ENCODE results near the gene STARD7. TPM values are rescaled to one million over a fixed set of nuclear protein-coding genes. Genes with fewer than 3 reads are reported as not detected.
"Not testable (repeated sequence)": the region's sequence is repeated elsewhere in the genome, so short reads cannot be mapped to it uniquely, and the experiment has no call there.

The STARD7 gene
- total RNA-seq, 2 donors from 2014 or later: 153 to 206 TPM

DNA sequence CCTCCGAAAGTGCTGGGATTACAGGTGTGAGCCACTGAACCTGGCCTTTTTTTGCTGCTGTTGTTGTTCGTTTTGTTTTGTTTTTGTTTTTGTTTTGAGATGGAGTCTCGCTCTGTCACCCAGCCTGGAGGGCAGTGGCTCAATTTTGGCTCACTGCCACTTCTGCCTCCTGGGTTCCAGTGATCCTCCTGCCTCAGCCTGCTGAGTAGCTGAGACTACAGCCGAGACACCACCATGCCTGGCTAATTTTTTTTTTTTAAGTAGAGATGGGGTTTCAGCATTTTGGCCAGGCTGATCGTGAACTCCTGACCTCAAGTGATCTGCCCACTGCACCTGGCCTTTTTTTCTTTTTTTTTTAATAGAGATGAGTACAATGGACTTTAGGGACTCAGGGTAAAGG is 35.2 kb upstream of the STARD7 start:
- no peaks in the 10 kb centered on the region for H3K9me3 Mint-ChIP-seq
- ATAC-seq: no peak
- H3K27ac Mint-ChIP-seq: no peak overlapping the region
- no peaks in the 10 kb centered on the region for H3K27me3 Mint-ChIP-seq
- peaks cover 39 to 41% of the 10 kb centered on the region in 2 donors for H3K4me1 Mint-ChIP-seq (ENCODE audit: low read depth in 2 of 2)
- H3K4me3 Mint-ChIP-seq: no peak overlapping the region
- H3K36me3 Mint-ChIP-seq: no peaks in the 10 kb centered on the region
- DNase-seq (ENCODE audit: low spot score): no peak

DNA sequence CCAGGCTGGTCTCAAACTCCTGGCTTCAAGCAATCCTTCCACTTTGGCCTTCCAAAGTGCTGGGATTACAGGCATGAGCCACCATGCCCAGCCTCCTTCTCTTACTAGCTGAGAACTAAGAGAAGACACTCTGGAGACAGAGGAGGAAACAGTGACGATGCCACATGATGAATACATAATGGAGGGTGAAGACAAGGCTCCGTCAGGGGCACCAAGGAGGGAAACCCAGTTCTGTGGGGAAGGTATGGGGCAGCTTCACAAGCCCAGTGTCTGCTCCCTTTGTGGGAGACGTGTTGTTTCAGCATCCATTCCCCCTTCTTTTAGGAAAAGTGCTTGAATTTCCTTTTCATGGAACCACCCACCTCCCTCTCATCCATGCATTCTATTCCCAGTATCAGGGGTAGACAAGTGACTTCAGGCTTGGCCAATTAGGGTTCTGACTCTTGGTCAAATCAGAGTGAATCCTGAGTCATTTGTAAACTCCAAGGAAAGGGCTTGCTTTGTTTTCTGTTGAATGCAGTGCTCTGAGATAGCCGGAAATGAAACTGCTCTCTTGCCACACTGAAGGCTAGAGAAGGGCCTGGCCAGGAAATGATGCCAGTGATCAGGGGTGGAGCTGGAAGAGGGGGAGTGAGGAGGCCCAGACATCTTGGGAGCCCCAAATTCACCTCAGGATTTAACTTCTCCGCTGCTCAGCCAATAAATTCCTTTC is 33.4 kb upstream of the STARD7 start:
- H3K9me3 Mint-ChIP-seq: no peaks in the 10 kb centered on the region
- no peaks in the 10 kb centered on the region for H3K27me3 Mint-ChIP-seq
- ATAC-seq (peak; percentile 97 to 98), DNase-seq (ENCODE audit: low spot score) (peak; percentile 74)
- H3K4me3 Mint-ChIP-seq: peak overlapping the region; percentile 80
- H3K36me3 Mint-ChIP-seq: no peaks in the 10 kb centered on the region
- peaks cover 32 to 34% of the 10 kb centered on the region in 2 donors for H3K4me1 Mint-ChIP-seq (ENCODE audit: low read depth in 2 of 2)
- peak overlapping the region; percentile 94 to 98 for H3K27ac Mint-ChIP-seq

DNA sequence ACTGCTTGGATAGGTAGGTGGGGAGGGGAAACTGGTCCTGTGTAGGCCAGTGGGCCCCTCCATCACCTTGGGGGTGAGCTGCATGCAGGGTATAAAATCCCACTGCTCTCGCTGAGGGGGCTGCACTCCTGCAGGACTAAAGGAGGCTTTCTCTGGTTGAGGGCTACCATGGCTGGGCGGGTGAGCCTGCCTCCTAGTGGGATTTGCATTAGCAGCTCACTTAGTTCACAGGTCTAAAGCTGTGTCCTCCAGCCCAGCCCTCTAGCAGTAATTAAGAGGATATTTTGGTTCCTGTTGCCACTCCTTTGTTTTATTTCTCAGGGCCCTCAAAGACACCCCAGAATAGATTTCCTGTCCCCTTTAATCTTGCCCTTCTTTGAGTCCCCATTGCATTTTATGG is 32.6 kb upstream of the STARD7 start:
- ATAC-seq (no peak), DNase-seq (ENCODE audit: low spot score) (no peak)
- no peaks in the 10 kb centered on the region for H3K27me3 Mint-ChIP-seq
- H3K27ac Mint-ChIP-seq: peak overlapping the region; percentile 94 to 98
- H3K36me3 Mint-ChIP-seq: no peaks in the 10 kb centered on the region
- no peaks in the 10 kb centered on the region for H3K9me3 Mint-ChIP-seq
- H3K4me3 Mint-ChIP-seq: peak overlapping the region; percentile 80
- peaks cover 31 to 32% of the 10 kb centered on the region in 2 donors for H3K4me1 Mint-ChIP-seq (ENCODE audit: low read depth in 2 of 2)

DNA sequence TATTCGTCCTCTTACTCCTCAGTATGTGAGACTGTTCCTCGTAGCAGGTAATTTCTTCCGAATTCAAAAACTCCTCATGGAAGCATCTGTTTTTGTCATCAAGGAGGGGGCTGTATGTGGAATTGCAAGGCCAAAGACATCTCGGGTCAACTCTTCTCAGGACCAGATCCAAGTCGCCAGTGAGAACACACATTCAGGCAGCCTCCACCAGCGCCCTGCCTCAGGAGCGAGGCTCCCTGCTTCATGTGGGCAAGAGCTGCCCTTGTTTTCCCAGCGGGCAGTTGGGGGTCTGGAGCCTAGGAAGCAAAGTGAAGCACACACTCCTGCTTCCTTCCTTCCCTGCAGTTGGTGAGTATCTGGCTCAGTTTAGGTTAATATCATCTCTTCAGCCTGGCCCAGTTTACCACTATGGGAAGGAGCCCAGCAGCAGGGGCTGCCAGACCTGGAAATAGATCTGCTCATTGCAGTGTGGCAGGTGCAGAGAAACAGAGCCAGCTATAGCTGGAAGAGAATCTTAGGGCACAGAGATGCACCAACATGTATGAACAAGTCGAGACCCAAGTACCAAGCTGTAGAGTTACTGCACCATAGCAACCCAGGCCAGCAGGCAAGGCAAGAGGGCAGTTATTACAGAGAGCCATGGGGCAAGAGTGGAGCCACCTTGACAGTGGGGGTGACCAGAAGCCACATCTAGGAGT is 31.9 kb upstream of the STARD7 start:
- H3K36me3 Mint-ChIP-seq: no peaks in the 10 kb centered on the region
- no peaks in the 10 kb centered on the region for H3K9me3 Mint-ChIP-seq
- H3K4me3 Mint-ChIP-seq: no peak overlapping the region
- H3K27ac Mint-ChIP-seq: peak overlapping the region; percentile 94 to 98
- H3K4me1 Mint-ChIP-seq (ENCODE audit: low read depth in 2 of 2): peaks cover 25% of the 10 kb centered on the region in 2 donors
- ATAC-seq: no peak
- no peak for DNase-seq (ENCODE audit: low spot score)
- no peaks in the 10 kb centered on the region for H3K27me3 Mint-ChIP-seq

GRCh38 chr2:96239745-96240264 is 31.2 kb upstream of the STARD7 start:
- H3K9me3 Mint-ChIP-seq: no peaks in the 10 kb centered on the region
- H3K4me3 Mint-ChIP-seq: no peak overlapping the region
- peak overlapping the region in 1 of 2 donors; percentile 98 for H3K27ac Mint-ChIP-seq
- no peaks in the 10 kb centered on the region for H3K27me3 Mint-ChIP-seq
- DNase-seq (ENCODE audit: low spot score): no peak
- H3K4me1 Mint-ChIP-seq (ENCODE audit: low read depth in 2 of 2): peaks cover 23% of the 10 kb centered on the region in 2 donors
- H3K36me3 Mint-ChIP-seq: no peaks in the 10 kb centered on the region
- no peak for ATAC-seq

- DNase-seq (ENCODE audit: low spot score) (no peak), ATAC-seq (no peak)
- Mint-ChIP-seq H3K36me3 (no peaks in the 10 kb centered on the region), H3K4me3 (no peak overlapping the region), H3K9me3 (no peaks in the 10 kb centered on the region), H3K27ac (no peak overlapping the region), H3K4me1 (ENCODE audit: low read depth in 2 of 2) (peaks cover 20 to 23% of the 10 kb centered on the region in 2 donors), H3K27me3 (no peaks in the 10 kb centered on the region)
Measured at GRCh38 chr2:96239091-96239490, 30.5 kb upstream of the STARD7 start.

DNA sequence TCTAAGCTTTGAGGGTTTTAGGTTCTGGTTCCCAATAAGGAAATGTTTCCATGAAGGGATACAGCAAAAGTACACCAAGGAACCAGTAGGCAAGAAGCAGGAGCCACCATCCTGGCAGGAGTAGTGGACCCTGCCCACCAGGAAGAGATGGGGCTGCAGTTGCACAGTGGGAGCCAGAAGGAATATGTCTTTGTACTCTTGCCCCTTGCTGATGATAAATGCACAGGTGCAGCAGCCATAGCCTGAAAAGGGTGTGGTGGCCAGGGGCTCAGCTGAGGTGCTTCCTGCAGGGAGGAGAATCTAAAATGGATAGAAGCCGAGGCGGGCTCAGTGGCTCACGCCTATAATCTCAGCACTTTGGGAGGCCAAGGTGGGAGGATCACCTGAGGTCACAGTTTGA is 29.6 kb upstream of the STARD7 start:
- Mint-ChIP-seq H3K27me3 (no peaks in the 10 kb centered on the region), H3K27ac (no peak overlapping the region), H3K4me3 (no peak overlapping the region), H3K9me3 (no peaks in the 10 kb centered on the region), H3K4me1 (ENCODE audit: low read depth in 2 of 2) (peaks cover 20 to 23% of the 10 kb centered on the region in 2 donors), H3K36me3 (no peaks in the 10 kb centered on the region)
- DNase-seq (ENCODE audit: low spot score) (no peak), ATAC-seq (no peak)

DNA sequence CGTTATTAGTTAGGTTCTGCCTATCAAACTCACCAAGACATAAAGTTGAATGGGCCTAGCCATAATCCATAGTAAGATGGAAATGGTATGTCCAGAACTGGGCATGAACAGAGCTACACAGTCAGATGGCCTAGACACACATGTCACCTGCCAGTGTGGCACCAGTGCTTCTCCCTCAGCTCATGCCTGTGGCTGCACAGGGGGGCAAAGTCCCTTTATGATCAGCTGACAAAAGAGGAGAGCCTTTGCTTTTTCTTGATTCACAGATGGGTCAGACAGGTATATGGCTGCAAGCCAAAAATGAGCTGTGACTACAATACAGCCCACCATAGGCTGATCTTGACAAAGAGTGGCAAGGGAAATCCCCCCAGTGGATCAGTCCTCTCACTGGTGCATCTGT is 28.3 kb upstream of the STARD7 start:
- Mint-ChIP-seq H3K4me3 (no peak overlapping the region), H3K9me3 (no peaks in the 10 kb centered on the region), H3K4me1 (ENCODE audit: low read depth in 2 of 2) (peaks cover 7 to 11% of the 10 kb centered on the region in 2 donors), H3K27me3 (no peaks in the 10 kb centered on the region), H3K36me3 (no peaks in the 10 kb centered on the region), H3K27ac (no peak overlapping the region)
- no peak for DNase-seq (ENCODE audit: low spot score)
- no peak for ATAC-seq

DNA sequence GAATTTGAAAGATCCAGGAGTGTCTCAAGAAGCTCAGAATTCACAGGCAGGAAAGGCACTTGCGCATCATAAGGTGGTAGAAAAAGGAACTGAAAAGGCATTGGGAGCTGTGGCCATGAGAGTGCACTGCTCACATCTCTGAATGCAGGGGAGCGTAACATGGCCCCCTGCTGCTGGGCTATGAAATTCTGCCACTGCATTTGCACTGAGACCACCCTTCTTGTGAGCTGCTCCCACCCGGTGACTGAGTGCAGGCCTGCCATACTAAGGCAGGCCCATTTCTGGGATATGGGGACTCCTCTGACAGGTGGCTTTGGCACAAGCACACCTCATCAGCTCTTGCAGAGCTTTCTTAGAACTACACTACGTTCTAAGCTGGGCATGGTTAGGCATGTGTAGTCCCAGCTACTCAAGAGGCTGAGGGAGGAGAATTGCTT is 25.3 kb upstream of the STARD7 start:
- Mint-ChIP-seq H3K4me3 (no peak overlapping the region), H3K4me1 (ENCODE audit: low read depth in 2 of 2) (no peaks in the 10 kb centered on the region), H3K27me3 (no peaks in the 10 kb centered on the region), H3K9me3 (no peaks in the 10 kb centered on the region), H3K27ac (no peak overlapping the region), H3K36me3 (no peaks in the 10 kb centered on the region)
- no peak for ATAC-seq
- no peak for DNase-seq (ENCODE audit: low spot score)

GRCh38 chr2:96233436-96233835 is 24.8 kb upstream of the STARD7 start:
- no peak overlapping the region for H3K27ac Mint-ChIP-seq
- DNase-seq (ENCODE audit: low spot score): no peak
- no peaks in the 10 kb centered on the region for H3K27me3 Mint-ChIP-seq
- H3K36me3 Mint-ChIP-seq: no peaks in the 10 kb centered on the region
- no peaks in the 10 kb centered on the region for H3K9me3 Mint-ChIP-seq
- no peaks in the 10 kb centered on the region for H3K4me1 Mint-ChIP-seq (ENCODE audit: low read depth in 2 of 2)
- ATAC-seq: no peak
- H3K4me3 Mint-ChIP-seq: no peak overlapping the region

DNA sequence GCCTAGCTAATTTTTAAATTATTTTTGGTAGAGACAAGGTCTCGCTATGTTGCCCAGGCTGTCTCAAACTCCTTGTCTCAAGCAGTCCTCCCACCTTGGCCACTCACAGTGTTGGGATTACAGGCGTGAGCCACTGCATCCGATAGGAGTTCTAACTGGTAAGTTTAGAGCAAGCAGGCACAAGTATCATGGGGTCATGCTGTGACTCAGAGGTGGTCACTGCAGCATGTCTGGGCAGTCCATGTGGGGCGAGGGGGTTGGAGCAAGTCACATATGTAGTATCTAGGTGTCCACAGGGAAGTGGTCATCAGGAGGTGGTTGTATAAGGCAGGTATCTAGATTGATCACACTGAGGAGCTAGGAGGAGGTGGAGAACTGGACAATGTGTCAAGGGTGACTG is 22.7 kb upstream of the STARD7 start:
- H3K4me3 Mint-ChIP-seq: no peak overlapping the region
- no peak for ATAC-seq
- no peak overlapping the region for H3K27ac Mint-ChIP-seq
- H3K36me3 Mint-ChIP-seq: no peaks in the 10 kb centered on the region
- no peaks in the 10 kb centered on the region for H3K9me3 Mint-ChIP-seq
- H3K27me3 Mint-ChIP-seq: no peaks in the 10 kb centered on the region
- H3K4me1 Mint-ChIP-seq (ENCODE audit: low read depth in 2 of 2): no peaks in the 10 kb centered on the region
- DNase-seq (ENCODE audit: low spot score): no peak

DNA sequence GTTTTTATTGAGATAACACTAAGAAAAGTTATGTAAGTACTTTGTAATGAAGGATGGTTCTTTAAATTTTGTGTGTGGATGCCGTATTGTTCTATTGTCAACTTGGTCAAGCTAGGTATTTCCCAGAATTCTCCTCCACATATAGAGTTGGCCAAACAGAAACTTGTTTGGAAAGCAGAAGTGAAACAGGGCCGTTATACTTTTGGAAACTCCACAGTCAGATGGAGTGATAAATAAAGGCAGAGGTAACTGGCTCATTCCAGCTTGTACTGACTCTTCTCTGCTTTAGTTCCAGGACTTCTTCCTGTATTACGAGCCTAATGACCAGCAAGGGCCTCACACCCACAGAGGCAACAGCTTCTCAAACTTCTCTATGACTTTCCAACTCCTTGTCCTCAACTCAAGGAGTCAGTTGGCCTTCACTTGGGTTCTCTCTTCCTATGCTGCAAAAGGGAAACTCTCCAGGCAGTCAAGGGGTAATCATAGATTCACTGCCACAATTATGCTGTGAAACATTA is 16.4 kb upstream of the STARD7 start:
- DNase-seq (ENCODE audit: low spot score) (no peak), ATAC-seq (no peak)
- Mint-ChIP-seq H3K27me3 (no peaks in the 10 kb centered on the region), H3K4me3 (no peak overlapping the region), H3K9me3 (no peaks in the 10 kb centered on the region), H3K27ac (peak overlapping the region in 1 of 2 donors; percentile 54), H3K36me3 (no peaks in the 10 kb centered on the region), H3K4me1 (ENCODE audit: low read depth in 2 of 2) (peaks cover 0 to 8% of the 10 kb centered on the region in 2 donors)

- not testable (repeated sequence) for H3K9me3 Mint-ChIP-seq; H3K4me3 Mint-ChIP-seq; DNase-seq (ENCODE audit: low spot score); ATAC-seq; H3K4me1 Mint-ChIP-seq (ENCODE audit: low read depth in 2 of 2); H3K36me3 Mint-ChIP-seq; H3K27me3 Mint-ChIP-seq; H3K27ac Mint-ChIP-seq
Measured at GRCh38 chr2:96221106-96221505, 12.5 kb upstream of the STARD7 start.

GRCh38 chr2:96219959-96220358 is 11.3 kb upstream of the STARD7 start:
- not testable (repeated sequence) for ATAC-seq; H3K9me3 Mint-ChIP-seq; H3K36me3 Mint-ChIP-seq; H3K4me1 Mint-ChIP-seq (ENCODE audit: low read depth in 2 of 2); H3K27ac Mint-ChIP-seq; DNase-seq (ENCODE audit: low spot score); H3K27me3 Mint-ChIP-seq; H3K4me3 Mint-ChIP-seq

All from natural killer cell treated with Interleukin-12 subunit alpha and Interleukin-12 subunit beta and Interleukin-15 and Interleukin-18, amount 100 ng/mL, for 72 hours (primary cell).